CD4-positive, alpha-beta T cell treated with Interleukin-21 for 1 hour (primary cell): Measurements from ENCODE around the gene PCGF5.
A peak's percentile ranks its signal among the peaks of the same experiment; 100 is the strongest.
"Not testable (repeated sequence)": the region's sequence is repeated elsewhere in the genome, so short reads cannot be mapped to it uniquely, and the experiment has no call there.

Source experiments
- DNase-seq: peaks from one replicate; pipeline ENCODE4 v3.0.0-alpha.2; 2020

The PCGF5 gene

DNA sequence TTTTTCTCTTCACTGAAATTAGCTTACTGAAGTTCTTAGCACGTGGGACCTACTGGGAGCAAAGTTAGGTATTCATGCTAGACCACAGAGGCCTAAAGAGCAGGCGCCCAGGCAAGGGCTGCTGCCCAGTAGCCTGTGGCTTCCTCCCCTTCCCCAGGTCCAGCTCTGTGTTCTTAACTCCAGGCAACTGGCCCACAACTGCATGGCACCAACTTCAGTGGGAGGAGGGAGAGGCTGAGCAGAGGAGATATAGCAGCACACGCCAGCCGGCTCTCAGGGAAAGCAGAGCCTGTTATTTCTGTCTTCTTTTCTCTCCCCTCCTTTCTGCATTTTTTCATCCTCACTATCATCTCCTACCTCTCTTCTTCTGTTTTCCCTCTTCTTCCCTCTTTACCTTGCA is 67.4 kb downstream of the PCGF5 start:
- no peak for DNase-seq

DNA sequence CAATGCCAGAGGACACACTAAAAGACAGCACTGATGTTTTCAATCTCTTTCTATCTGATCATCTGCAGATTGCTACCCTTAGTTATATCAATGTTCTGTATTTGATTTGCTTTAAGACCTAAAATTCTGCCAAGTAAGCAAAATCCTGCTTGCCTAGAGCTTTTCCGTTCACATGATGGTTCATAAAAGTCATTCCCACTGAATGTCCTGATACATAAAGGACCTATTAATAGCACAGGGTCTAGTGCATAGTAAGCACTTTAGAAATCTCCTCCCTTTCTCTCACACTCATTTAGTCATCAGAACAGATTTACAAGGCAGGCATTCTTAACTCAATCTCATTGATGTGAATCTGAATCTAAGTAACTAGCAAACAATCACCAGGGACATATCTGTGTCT is 68.8 kb downstream of the PCGF5 start:
- no peak for DNase-seq

DNA sequence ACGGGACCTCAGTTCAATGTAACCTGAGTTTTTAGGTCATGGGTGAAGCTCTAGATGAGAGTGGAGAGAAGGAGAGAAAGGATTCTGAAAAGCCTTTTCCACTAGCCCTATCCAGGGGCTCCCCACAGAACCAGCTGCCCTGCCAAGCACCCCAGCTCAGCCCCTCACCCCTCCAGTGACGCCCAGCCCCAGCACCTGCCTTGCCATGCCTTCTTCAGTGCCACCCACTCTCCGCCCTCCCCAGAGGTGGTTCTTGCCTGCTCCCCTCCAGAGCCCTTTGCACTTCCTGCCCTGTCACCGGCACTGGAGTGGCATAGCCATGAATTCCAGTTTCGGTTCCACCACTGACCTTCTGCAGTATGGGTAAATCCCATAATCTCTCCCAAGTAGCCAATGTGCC is 70.1 kb downstream of the PCGF5 start:
- no peak for DNase-seq

GRCh38 chr10:91294134-91294906 is 73.9 kb downstream of the PCGF5 start:
- DNase-seq = no peak

- DNase-seq = no peak
Measured at GRCh38 chr10:91295346-91295745, 74.9 kb downstream of the PCGF5 start.

- DNase-seq = no peak
Measured at GRCh38 chr10:91296471-91296870, 76.0 kb downstream of the PCGF5 start.

DNA sequence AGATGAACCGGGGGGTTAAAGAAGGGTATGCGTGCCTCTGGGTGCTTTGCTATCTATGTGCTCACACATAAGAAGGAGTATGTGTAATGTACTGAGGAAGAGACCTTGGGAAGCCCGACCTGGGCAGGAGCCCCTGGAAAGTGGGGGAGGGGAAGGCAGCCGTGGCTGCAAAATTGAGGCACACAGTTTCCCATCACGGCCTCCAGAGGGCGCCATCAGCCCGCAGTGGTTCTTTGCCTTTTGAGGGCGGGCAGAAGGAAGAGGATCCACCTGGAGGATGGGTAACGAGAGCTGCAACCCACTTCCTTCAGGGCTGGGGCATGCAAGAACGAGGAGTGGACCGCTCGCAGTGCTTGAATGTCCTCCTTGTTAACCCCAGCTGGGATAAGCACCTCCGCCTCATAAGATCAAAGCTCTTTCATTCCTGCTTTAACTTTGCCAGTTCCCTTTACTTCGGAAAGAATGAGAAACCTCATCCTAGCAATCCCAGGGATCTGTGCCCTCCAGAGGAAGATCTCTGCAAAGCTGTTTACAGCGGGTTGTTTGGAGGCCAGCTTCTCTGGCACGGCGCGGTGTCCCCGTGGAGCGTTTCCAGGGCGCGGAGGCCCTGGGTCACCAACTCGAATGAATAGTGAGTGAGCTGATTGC is 77.9 kb downstream of the PCGF5 start:
- peak; percentile 77 for DNase-seq

- DNase-seq = no peak
Measured at GRCh38 chr10:91299999-91300575, 79.6 kb downstream of the PCGF5 start.

- not testable (repeated sequence) for DNase-seq
Measured at GRCh38 chr10:91302946-91303345, 82.5 kb downstream of the PCGF5 start.

GRCh38 chr10:91305979-91306378 is 85.5 kb downstream of the PCGF5 start:
- DNase-seq = not testable (repeated sequence)

DNA sequence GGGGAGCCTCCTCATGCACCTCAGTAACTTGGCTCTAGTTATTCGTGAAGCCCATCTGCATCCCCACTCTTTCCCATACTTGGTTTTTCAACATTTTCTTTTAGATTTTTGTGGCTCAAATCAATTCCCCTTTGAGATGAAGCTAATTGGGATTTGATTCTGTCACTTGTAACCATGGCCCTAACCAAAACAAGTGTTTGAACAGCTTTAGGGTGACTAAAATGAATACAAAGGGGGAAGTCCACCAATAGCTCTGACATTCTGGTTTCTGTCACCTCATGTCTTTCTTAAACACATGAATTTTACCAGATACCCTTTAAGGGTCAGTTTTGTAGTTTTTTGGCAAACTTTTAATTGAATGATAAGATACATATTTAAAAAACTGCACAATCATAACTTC is 87.0 kb downstream of the PCGF5 start:
- DNase-seq = no peak

- no peak for DNase-seq
Measured at GRCh38 chr10:91309711-91310110, 89.2 kb downstream of the PCGF5 start.

DNA sequence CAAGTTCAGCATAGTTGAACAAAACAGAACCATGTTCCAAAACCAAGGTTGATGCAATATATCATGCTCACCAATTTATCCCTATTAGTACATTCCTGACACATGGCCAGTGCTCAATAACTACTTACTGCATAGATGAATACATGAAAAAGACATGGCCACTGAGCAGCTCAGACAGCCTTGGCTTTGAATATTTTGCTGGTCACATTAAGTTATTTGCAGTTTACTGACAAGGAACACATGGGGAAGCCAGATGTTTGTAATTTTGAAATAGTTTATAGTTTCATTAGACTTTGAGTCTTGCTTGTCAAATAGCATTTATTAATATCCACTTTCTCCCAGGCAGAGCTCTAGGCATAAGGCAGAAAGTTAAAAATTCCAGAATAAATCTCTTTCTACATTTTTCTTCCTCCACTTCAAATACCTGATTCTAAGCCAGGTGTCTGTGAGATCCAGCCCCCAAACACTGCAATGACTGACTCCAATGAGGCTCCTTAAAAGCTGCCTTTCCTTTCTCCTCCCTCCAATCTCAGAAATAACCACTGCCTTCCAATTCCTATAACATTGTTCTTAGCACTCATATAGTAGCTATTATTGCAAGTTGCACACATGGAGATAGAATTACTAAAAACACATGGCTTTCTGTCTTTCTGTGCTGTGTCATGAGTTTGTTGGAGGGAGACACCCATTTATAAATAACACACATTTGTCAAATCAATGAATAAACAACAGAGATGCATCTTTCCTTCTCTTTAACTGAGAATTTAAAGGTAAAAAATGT is 91.3 kb downstream of the PCGF5 start:
- DNase-seq = no peak

GRCh38 chr10:91312382-91312733 is 91.9 kb downstream of the PCGF5 start:
- no peak for DNase-seq

- DNase-seq = no peak
Measured at GRCh38 chr10:91313796-91314485, 93.5 kb downstream of the PCGF5 start.

GRCh38 chr10:91316486-91316885 is 96.0 kb downstream of the PCGF5 start:
- no peak for DNase-seq

DNA sequence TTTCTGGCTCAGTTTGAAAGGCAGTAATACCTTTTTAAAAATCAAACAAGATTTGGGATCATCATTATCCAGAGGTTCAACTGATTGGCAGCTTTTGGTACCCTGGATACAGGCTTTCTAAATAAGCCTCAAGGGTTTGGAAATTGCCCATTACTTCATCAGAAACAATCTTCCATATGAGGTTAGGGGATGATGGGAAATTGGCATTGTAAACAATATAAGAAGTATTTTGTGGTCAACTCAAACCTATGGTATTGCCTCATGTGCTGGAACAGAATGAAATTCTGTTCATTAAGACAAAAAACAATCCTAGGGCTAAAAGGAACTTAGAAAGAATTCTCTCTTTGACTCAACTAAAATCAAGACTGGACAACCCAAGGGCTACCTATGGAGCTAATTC is 97.1 kb downstream of the PCGF5 start:
- DNase-seq = no peak

- no peak for DNase-seq
Measured at GRCh38 chr10:91319336-91319735, 98.9 kb downstream of the PCGF5 start.

DNA sequence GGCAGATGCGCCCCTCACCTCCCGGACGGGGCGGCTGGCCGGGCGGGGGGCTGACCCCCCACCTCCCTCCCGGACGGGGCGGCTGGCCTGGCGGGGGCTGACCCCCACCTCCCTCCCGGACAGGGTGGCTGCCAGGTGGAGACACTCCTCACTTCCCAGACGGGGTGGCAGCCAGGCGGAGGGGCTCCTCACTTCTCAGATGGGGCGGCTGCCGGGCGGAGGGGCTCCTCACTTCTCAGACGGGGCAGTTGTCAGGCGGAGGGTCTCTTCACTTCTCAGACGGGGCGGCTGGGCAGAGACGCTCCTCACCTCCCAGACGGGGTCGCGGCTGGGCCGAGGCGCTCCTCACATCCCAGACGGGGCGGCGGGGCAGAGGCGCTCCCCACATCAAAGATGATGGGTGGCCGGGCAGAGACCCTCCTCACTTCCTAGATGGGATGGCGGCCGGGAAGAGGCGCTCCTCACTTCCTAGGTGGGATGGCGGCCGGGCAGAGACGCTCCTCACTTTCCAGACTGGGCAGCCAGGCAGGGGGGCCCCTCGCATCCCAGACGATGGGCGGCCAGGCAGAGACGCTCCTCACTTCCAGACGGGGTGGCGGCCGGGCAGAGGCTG is 102.9 kb downstream of the PCGF5 start:
- DNase-seq = not testable (repeated sequence)

DNA sequence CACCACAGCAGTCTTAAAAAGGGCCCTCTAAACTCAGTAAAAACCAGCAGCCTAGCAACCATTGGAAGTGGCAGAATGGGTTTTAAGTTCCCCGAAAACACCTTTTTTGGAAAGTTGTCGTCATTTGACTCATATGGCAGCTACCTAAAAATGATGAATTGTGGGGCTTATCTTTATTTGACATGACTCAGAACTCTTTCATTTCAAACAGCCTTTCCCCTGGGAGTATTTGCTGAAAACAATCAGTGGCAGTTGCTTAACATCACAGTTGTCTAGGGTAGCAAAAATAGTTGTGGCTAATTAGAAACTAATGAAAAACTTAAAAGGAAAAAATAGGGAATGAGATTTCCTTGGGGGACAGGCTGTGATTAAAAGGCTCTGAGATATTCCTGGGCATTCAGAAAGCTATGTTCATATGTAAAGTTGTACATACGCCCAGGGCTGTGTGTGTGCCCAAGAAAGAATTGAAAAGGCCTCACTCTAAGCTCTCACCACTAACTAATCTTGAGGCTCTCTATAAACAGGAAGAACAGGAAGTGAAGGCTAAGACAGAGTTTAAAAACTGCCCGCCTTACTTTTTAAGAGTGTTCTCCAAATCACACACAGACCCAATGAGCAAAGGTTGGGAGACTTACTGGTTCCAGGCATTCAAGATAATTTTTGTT is 108.0 kb downstream of the PCGF5 start:
- no peak for DNase-seq
